ENCODE data around the gene SLC9A3.

Gene SLC9A3

DNA sequence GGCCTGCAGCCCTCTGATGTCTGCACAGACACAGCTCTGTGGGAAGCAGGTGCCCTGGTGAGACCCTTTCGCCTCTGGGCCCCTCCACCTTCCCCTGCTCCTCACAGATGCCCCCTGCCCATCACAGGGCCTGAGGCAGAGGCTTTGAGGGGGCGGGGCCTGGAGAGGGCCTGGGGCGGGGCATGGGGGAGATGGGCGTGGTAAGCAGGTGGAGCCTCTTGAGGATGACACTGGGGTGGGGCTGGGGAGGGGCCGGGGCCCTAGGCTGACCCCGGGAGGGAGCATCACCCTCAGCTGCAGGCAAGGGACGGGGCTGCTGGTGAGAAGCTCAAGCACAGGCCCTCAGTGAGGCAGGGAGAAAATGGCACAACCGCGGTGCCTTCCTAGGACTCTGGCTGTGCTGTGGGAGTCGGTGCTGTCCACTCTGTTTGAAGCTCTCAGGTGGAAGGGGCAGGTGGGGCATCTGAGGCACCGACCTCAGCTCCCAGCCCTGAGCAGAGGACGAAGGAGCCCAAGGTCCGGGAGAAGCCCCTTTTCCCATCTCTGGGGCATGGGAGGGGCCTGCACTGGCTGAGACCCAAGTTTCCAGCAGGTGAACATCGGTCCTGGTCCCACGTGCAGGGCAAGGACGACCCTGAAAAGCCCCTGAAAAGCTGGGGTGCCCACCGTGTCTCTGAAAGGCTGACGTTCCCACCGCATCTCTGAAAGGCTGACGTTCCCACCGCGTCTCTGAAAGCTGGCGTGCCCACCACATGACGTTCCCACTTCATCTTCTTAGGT lies 17.5 kb upstream of the SLC9A3 start:
- H3K36me3 ChIP-seq (ENCODE audit: control insufficient read depth, insufficient read depth, low read length), result no peaks in the 10 kb centered on the region
- no peak overlapping the region for H3K4me3 ChIP-seq (ENCODE audit: low read length)
- no peak overlapping the region for H3K9ac ChIP-seq (ENCODE audit: low read length)
- H3K9me3 ChIP-seq (ENCODE audit: control insufficient read depth, low read length), result no peaks in the 10 kb centered on the region
- peaks cover 7% of the 10 kb centered on the region for H3K4me1 ChIP-seq (ENCODE audit: control insufficient read depth, insufficient read depth, low read length)
- H3K27me3 ChIP-seq (ENCODE audit: control insufficient read depth, insufficient read depth, low read length), result peaks cover 39% of the 10 kb centered on the region

DNA sequence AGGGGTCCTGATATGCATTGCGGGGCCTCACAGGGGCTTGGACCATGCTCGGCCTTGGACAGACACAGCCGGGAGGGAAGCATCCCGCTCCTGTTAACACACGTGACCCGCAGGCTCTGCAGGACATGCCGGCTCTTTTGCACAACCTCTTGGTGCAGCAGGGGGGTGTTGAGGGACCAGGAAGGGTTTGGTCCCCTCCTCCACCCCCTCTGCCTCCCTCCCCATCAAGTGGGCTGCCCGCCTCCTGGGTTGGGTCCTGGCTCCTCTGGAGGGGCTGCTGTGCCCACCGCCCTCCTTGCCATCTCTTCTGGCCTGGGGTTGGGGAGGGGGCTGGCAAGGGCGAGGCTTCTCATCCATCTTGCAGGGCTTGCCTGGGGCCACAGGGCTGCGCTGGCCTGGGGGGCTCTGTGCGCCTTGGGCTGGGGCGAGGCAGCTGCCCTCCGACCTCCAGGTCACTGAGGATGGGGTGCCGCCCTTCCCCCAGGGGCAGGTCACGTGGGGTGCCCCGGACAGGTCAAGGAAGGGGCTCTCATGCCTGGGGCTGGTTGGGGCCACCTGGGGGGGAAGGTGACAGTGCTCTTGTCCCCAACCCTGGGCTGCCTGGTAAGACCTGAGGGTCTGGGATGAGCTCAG lies 16.8 kb upstream of the SLC9A3 start:
- Histone ChIP-seq H3K9ac (ENCODE audit: low read length) (no peak overlapping the region), H3K27me3 (ENCODE audit: control insufficient read depth, insufficient read depth, low read length) (peaks cover 42% of the 10 kb centered on the region), H3K9me3 (ENCODE audit: control insufficient read depth, low read length) (no peaks in the 10 kb centered on the region), H3K36me3 (ENCODE audit: control insufficient read depth, insufficient read depth, low read length) (no peaks in the 10 kb centered on the region), H3K4me3 (ENCODE audit: low read length) (no peak overlapping the region), H3K4me1 (ENCODE audit: control insufficient read depth, insufficient read depth, low read length) (peaks cover 7% of the 10 kb centered on the region)

DNA sequence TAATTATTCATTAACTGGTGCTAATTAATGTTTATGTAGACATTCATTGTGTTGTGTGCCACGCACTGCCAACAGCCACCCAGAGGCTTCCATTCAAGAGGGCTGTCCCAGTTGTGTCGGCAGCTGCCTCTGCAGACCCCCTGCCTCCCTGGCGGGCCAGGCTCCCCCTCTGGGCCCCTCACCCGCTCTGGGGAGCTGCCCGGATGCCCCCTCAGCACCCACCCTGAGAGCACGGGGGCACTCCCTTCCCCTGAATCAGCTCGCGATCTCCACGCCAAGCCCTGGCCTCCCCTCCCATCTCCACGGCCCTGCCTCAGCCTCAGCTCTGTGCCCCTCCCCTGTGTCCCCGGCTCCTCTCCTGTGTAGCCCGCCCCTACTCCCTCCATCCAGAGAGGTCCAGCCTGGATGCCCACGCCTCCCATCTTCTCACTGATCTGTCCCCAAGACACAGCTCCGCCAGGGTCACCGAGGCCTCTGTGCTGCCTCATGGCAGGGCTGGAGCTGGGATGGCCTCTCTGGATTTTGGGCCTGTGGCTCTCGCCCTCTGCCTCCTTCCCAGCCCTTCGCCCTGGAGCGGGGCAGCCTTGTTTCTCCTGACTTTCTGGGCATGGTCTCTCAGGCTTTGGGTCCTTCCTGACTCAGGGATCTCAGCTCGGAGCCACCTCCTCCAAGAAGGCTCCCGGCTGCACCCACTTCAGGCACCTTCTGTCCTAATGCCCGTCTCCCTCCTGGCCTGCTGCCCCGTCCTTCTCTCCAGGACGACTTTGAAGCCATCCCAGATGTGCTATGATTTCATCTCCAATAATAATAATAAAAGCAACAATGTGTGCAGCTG lies 16.0 kb upstream of the SLC9A3 start:
- Histone ChIP-seq H3K9me3 (ENCODE audit: control insufficient read depth, low read length) (no peaks in the 10 kb centered on the region), H3K27me3 (ENCODE audit: control insufficient read depth, insufficient read depth, low read length) (peaks cover 46% of the 10 kb centered on the region), H3K9ac (ENCODE audit: low read length) (no peak overlapping the region), H3K4me1 (ENCODE audit: control insufficient read depth, insufficient read depth, low read length) (peaks cover 7% of the 10 kb centered on the region), H3K36me3 (ENCODE audit: control insufficient read depth, insufficient read depth, low read length) (no peaks in the 10 kb centered on the region), H3K4me3 (ENCODE audit: low read length) (no peak overlapping the region)

DNA sequence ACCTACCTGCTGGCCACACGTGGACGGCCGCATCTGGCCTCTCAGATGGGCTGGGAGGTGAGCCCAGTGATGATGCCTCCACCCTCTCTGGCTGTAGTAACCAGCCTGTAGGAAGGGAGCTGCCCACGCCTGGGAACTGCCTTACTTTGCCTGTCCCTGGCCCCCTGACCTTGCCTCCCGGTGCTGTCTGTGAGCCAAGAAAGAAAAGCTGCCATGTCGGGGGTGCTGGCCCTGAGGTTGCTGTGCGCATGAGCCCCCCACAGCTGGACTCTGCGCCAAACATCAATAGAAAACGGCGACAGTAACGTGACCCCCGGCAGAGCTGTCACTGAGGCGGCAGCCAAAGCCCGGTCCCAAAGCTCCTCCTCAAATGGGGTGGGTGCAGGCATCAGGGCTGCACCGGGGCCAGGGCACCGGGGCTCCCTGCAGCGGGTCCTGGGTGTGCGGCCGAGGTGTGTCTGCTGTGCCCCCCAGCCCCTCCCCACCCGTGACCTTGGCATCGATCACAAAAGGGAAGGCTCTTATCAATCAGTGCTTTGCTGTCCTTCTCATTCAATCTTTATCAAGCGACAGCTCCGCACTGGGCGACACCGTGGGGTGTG lies 15.3 kb upstream of the SLC9A3 start:
- Histone ChIP-seq H3K9me3 (ENCODE audit: control insufficient read depth, low read length) (no peaks in the 10 kb centered on the region), H3K27me3 (ENCODE audit: control insufficient read depth, insufficient read depth, low read length) (peaks cover 53% of the 10 kb centered on the region), H3K36me3 (ENCODE audit: control insufficient read depth, insufficient read depth, low read length) (no peaks in the 10 kb centered on the region), H3K4me1 (ENCODE audit: control insufficient read depth, insufficient read depth, low read length) (peaks cover 7% of the 10 kb centered on the region), H3K9ac (ENCODE audit: low read length) (no peak overlapping the region), H3K4me3 (ENCODE audit: low read length) (no peak overlapping the region)

DNA sequence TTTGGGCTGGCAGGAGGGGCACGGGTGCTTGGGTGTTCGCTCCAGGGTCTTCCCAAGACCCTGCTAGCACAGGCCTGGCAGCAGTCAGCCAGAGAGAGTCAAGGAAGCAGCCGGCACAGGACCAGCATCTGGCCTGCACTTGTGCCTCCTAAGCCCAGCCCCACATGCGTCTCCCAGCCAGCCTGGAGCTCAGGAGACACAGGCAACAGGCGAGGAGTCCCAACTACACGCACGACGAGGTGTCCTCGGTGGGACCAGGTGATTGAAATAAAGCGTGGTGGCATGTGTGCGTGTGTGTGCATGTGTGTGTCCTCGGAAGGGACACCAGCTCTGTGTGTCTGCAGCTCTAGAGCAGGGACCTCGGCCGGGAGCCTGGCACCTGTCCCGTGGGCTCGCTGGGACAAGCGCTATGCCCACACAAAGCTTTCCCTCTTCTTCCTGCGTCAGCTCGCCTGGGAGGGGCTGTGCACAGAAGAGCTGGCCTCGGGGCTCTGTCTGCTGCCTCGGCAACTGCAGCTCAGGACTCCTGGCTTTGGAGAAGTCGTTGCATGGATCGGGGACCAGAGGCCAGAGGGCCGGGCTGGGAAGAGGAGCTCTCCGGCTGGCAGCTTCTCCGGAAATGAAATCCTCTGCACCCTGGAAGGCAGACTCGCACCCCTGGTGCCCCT lies 14.7 kb upstream of the SLC9A3 start:
- H3K9ac ChIP-seq (ENCODE audit: low read length), result no peak overlapping the region
- peaks cover 59% of the 10 kb centered on the region for H3K27me3 ChIP-seq (ENCODE audit: control insufficient read depth, insufficient read depth, low read length)
- H3K4me3 ChIP-seq (ENCODE audit: low read length), result no peak overlapping the region

DNA sequence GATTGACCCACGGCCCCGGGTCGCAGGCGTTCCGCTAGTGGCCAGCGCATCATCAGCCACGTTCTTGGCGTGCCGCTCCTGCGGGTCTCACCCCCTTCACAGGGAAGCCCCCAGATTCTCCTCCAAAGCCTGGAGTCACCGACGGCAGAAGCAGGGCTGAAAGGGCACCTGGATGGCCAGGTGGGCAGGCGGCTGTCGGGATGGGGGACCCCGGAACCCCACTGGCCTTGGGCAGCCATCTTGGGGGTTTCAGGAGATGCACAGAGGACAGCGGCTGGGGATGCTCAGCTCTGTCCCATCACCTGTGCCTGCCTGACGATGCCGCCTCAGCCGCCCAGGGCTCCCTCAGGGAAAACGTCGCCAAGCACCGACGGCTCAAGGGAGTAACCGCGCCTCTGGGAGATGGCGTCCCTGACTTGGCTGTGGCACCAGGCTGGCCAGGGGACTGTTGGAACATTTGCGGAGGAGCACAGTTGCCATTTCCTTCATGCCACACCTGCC lies 14.1 kb upstream of the SLC9A3 start:
- Histone ChIP-seq H3K36me3 (ENCODE audit: control insufficient read depth, insufficient read depth, low read length) (no peaks in the 10 kb centered on the region), H3K4me1 (ENCODE audit: control insufficient read depth, insufficient read depth, low read length) (peaks cover 7% of the 10 kb centered on the region), H3K9ac (ENCODE audit: low read length) (no peak overlapping the region), H3K4me3 (ENCODE audit: low read length) (no peak overlapping the region), H3K9me3 (ENCODE audit: control insufficient read depth, low read length) (no peaks in the 10 kb centered on the region), H3K27me3 (ENCODE audit: control insufficient read depth, insufficient read depth, low read length) (peaks cover 65% of the 10 kb centered on the region)

More for the DNA sequence above, 14.7 kb upstream of the SLC9A3 start:
- Histone ChIP-seq H3K36me3 (ENCODE audit: control insufficient read depth, insufficient read depth, low read length) (no peaks in the 10 kb centered on the region), H3K9me3 (ENCODE audit: control insufficient read depth, low read length) (no peaks in the 10 kb centered on the region), H3K4me1 (ENCODE audit: control insufficient read depth, insufficient read depth, low read length) (peaks cover 7% of the 10 kb centered on the region)

DNA sequence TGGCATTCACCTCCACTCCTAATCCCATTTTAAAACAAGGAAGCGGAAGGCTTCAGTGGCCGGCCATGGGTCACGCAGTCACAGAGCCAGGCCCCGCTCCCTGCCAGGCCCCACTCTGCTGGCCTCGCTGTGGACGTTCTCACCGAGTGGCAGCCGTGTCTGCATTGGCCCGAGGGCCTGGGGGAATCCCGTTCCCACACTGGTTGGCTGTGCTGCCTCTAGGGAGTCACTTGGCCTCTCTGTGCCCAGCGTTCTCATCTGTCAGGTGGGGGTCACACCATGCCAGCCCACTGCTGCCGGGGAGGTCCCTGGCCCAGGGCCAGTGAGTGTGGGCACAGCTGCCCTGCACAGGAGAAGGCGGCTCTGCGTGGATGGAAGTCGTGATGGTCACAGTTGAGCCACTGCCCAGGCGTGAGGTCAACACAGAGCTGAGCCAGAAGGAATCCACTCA lies 13.4 kb upstream of the SLC9A3 start:
- Histone ChIP-seq H3K4me1 (ENCODE audit: control insufficient read depth, insufficient read depth, low read length) (peaks cover 9% of the 10 kb centered on the region), H3K4me3 (ENCODE audit: low read length) (no peak overlapping the region), H3K36me3 (ENCODE audit: control insufficient read depth, insufficient read depth, low read length) (no peaks in the 10 kb centered on the region), H3K27me3 (ENCODE audit: control insufficient read depth, insufficient read depth, low read length) (peaks cover 72% of the 10 kb centered on the region), H3K9me3 (ENCODE audit: control insufficient read depth, low read length) (no peaks in the 10 kb centered on the region), H3K9ac (ENCODE audit: low read length) (no peak overlapping the region)

DNA sequence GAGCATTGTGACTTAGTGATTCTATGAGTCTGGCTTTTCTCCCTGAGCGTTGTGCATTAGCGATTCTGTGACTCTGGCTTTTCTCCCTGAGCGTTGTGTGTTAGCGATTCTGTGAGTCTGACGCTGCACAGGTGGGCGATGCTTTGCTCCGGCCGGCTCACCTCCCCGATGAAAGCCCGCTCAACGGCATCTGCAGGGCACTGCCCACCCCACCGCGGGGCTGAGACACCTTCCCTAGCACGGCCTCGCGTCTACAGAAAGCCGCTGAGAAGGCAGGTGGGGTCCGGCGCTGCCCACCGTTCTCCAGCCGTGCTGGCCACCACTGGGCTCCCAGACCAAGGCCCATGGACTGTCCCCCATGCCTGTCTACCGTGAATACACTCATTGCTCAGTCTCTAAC lies 12.8 kb upstream of the SLC9A3 start:
- peaks cover 77% of the 10 kb centered on the region for H3K27me3 ChIP-seq (ENCODE audit: control insufficient read depth, insufficient read depth, low read length)
- no peak overlapping the region for H3K4me3 ChIP-seq (ENCODE audit: low read length)
- peaks cover 11% of the 10 kb centered on the region for H3K4me1 ChIP-seq (ENCODE audit: control insufficient read depth, insufficient read depth, low read length)
- no peaks in the 10 kb centered on the region for H3K9me3 ChIP-seq (ENCODE audit: control insufficient read depth, low read length)
- H3K9ac ChIP-seq (ENCODE audit: low read length), result no peak overlapping the region
- H3K36me3 ChIP-seq (ENCODE audit: control insufficient read depth, insufficient read depth, low read length), result no peaks in the 10 kb centered on the region

DNA sequence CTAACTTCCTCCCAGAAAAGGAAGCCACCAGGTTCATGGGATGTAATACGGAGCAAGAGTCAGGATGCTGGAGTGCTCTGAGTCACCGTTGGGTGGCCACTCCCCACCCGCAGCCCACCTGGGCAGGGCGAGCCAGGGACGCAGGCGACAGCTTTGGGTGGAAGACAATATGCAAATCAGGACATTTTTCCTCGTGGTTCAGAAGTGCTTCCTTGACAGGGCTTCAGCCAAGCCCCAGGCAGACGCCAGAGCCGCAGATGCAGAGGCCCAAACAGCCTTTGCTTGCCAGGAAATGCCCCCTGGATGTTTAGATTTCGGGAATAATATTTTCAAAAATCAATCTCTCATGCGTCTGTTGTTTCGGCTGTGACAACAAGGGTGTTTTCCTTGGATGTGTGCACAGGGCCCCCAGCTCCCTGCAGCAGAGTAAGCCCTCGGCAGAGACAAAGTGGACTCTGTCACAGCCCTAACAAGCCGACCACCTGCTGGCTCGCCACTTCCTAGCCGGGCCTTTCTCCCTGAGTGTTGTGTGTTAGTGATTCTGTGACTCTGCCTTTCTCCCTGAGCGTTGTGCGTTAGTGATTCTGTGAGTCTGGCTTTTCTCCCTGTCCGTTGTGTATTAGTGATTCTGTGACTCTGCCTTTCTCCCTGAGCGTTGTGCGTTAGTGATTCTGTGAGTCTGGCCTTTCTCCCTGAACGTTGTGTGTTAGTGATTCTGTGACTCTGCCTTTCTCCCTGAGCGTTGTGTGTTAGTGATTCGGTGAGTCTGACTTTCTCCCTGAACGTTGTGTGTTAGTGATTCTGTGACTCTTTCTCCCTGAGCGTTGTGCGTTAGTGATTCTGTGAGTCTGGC lies 11.8 kb upstream of the SLC9A3 start:
- no peaks in the 10 kb centered on the region for H3K36me3 ChIP-seq (ENCODE audit: control insufficient read depth, insufficient read depth, low read length)
- no peak overlapping the region for H3K4me3 ChIP-seq (ENCODE audit: low read length)
- peaks cover 80% of the 10 kb centered on the region for H3K27me3 ChIP-seq (ENCODE audit: control insufficient read depth, insufficient read depth, low read length)
- no peaks in the 10 kb centered on the region for H3K9me3 ChIP-seq (ENCODE audit: control insufficient read depth, low read length)
- no peak overlapping the region for H3K9ac ChIP-seq (ENCODE audit: low read length)
- H3K4me1 ChIP-seq (ENCODE audit: control insufficient read depth, insufficient read depth, low read length), result peaks cover 11% of the 10 kb centered on the region

DNA sequence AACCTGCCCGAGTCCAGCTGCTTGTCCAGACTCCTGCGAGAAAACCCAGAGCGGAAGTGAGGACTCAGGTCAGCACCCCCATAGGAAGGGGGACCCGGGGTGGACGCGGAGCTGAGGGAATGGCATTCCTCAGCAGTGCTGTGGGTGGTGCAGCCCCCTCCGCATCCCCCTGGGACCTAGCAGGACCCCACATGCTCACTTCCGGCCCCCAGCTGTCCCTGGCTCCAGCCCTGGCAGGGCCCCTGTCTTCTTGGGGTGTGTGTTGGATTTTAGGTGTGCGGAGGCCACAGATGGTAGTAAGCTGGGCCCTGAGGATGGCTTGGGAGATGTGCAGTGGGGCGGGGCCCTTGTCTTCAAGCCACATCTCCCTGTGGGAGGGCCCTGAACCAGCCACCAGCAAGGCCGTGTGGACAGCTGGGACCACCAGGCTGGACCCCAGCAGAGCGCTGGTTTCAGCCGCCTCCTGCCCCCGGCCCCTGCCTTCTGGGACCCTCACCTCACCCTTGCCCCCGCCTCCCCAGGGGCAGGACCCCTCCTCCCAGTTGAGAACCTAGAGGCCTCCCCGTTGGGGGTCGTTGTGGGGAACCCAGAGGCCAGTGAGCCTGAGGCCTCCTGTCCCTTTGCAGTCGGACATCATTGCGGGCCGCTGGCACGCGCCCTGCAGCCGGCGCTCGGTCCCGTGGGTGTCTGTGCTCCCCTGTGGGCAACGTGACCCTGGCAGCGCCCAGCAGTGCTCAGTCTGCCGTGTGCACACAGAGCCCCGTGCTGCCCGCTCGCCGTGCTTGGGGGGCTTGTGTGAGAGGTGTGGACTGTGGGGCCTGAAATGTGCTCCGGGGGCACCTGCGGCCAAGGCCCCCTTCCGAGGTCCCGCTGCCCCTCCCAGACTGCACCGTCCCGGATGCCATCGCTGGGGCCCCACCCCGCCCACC lies 10.8 kb upstream of the SLC9A3 start:
- Histone ChIP-seq H3K9me3 (ENCODE audit: control insufficient read depth, low read length) (no peaks in the 10 kb centered on the region), H3K4me1 (ENCODE audit: control insufficient read depth, insufficient read depth, low read length) (peaks cover 6% of the 10 kb centered on the region), H3K36me3 (ENCODE audit: control insufficient read depth, insufficient read depth, low read length) (no peaks in the 10 kb centered on the region), H3K4me3 (ENCODE audit: low read length) (no peak overlapping the region), H3K9ac (ENCODE audit: low read length) (no peak overlapping the region), H3K27me3 (ENCODE audit: control insufficient read depth, insufficient read depth, low read length) (peaks cover 72% of the 10 kb centered on the region)
